Subcutaneous adipose tissue (tissue), 4 donors: ENCODE measurements around the gene PARP16. TPM values are rescaled to one million over a fixed set of nuclear protein-coding genes. Genes with fewer than 3 reads are reported as not detected.

ENCODE experiments used
- CTCF ChIP-seq: fragments of 450-650 bp; IDR thresholded peaks from one replicate; pipeline ENCODE4 v1.5.1; 2016; ENCODE audit warnings: low read depth, mild to moderate bottlenecking, control low read depth, antibody characterized with exemption, moderate library complexity
- total RNA-seq, 4 donors: library from RNA; depleted of rRNA; stranded (reverse); fragments of >200 nt; gene quantifications; one replicate each; pipeline ENCODE4 v1.1.0, GENCODE V29; 2016

Gene PARP16
- total RNA-seq, 4 donors from 2014 or later, result 8.1 to 13.4 (median 11.0) TPM

DNA sequence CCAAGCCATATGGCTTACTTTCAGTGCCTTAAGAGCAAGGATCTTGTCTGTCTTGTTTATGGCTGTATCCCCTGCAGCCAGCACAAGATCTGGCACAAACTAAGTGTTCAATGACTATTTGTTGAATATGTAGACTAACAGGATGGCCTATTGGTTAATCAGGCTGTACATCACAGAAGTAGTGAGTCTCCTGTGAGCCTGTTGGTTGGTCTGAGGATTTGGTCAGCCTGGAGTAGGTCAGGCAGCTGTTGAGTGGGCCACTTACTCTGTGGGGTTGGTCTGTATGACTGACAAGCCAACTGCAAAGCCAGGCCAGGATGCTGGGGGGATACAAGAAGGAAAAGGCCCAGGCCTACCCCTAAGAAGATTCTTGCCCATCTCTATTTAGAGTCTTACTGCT is 42.0 kb downstream of the PARP16 start:
- TF ChIP-seq CTCF, result no peak

GRCh38 chr15:65233696-65234095 is 53.0 kb downstream of the PARP16 start:
- no peak for TF ChIP-seq CTCF

- TF ChIP-seq CTCF, result no peak
These were observed 54.2 kb downstream of the PARP16 start for GRCh38 chr15:65232520-65232919.

DNA sequence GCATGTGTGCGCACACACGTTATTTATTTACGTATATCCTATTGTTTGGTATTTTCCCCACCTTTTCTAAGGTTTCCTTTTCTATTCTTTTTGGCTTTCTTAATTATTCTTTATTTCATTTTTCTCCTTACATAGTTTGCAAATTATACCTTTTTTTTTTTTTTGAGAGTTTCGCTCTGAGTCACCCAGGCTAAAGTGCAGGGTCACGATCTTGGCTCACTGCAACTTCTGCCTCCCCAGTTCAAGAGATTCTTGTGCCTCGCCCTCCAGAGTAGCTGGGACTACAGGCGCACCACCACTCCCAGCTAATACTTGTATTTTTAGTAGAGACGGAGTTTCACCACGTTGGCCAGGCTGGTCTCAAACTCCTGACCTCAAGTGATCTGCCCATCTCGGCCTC is 55.4 kb downstream of the PARP16 start:
- TF ChIP-seq CTCF, result no peak

GRCh38 chr15:65226221-65226620 is 60.5 kb downstream of the PARP16 start:
- TF ChIP-seq CTCF, result no peak

DNA sequence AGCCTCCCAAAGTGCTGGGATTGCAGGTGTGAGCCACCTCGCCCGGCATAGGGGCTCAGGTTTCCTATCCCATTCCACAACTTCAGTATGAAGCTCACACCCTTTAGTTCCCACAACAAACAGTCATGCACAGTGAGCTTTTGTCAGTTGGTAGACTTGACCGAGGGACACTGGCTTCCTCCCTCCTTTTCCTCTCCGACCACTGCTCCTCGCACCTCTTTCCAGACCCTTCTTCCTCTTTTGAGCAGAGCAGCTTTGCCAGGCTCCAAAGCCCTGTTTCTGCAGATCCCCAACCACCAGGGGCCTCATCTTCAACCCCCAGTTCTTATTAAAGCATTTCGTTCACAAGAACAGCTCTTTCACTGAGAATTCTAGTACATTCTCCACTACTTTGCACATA is 62.7 kb downstream of the PARP16 start:
- TF ChIP-seq CTCF, result no peak

- no peak for TF ChIP-seq CTCF
These were observed 63.8 kb downstream of the PARP16 start for GRCh38 chr15:65222891-65223290.
